OCI-LY1 (cell line): ENCODE data around the gene RGS7.

Experiments used
- H2AFZ ChIP-seq: fragments of 200-600 bp; sonication (generic), shearing (Covaris generic); 2 replicates; pipeline ENCODE4 v1.6.0; 2014; ENCODE audit warnings: antibody characterized with exemption, mild to moderate bottlenecking, low read length
- H3F3A ChIP-seq: fragments of 200-600 bp; sonication (generic), shearing (Covaris generic); 2 replicates; pipeline ENCODE4 v1.6.0; 2014; ENCODE audit warnings: mild to moderate bottlenecking, antibody characterized with exemption, low read length, moderate library complexity; ENCODE audit not compliant: insufficient read depth
- H3K27ac ChIP-seq: fragments of 200-600 bp; sonication (generic); 2 replicates; pipeline ENCODE4 v1.5.1; 2014; ENCODE audit warnings: low read length, mixed run types, mild to moderate bottlenecking, low read depth; ENCODE audit not compliant: poor library complexity, severe bottlenecking
- H3K27me3 ChIP-seq: fragments of 200-600 bp; sonication (generic); 2 replicates; pipeline ENCODE4 v1.6.0; 2014; ENCODE audit warnings: antibody characterized with exemption, mild to moderate bottlenecking, low read length, moderate library complexity; ENCODE audit not compliant: insufficient read depth
- H3K36me3 ChIP-seq: fragments of 200-600 bp; sonication (generic); 2 replicates; pipeline ENCODE4 v1.6.1; 2014; ENCODE audit warnings: mild to moderate bottlenecking, antibody characterized with exemption, low read length, moderate library complexity, mixed read lengths; ENCODE audit not compliant: insufficient read depth
- H3K4me1 ChIP-seq: fragments of 200-600 bp; sonication (generic); 2 replicates; pipeline ENCODE4 v1.5.1; 2014; ENCODE audit warnings: mild to moderate bottlenecking, low read length, moderate library complexity; ENCODE audit not compliant: insufficient read depth, severe bottlenecking
- H3K4me2 ChIP-seq: fragments of 200-600 bp; sonication (generic), shearing (Covaris generic); 2 replicates; pipeline ENCODE4 v1.6.1; 2014; ENCODE audit warnings: low read length
- H3K4me3 ChIP-seq: fragments of 200-600 bp; sonication (generic); 2 replicates; pipeline ENCODE4 v1.5.1; 2014; ENCODE audit warnings: low read length, low read depth, mild to moderate bottlenecking, mixed read lengths; ENCODE audit not compliant: poor library complexity, severe bottlenecking
- H3K79me2 ChIP-seq: fragments of 200-600 bp; shearing (Covaris generic); 2 replicates; pipeline ENCODE4 v1.6.1; 2016; ENCODE audit warnings: mixed run types, low read length, mixed read lengths; ENCODE audit not compliant: insufficient read depth
- H3K9ac ChIP-seq: fragments of 200-600 bp; sonication (generic), shearing (Covaris generic); 2 replicates; pipeline ENCODE4 v1.6.1; 2014; ENCODE audit warnings: mild to moderate bottlenecking, low read length, mixed read lengths
- H3K9me2 ChIP-seq: fragments of 200-600 bp; sonication (generic), shearing (Covaris generic); 2 replicates; pipeline ENCODE4 v1.6.1; 2014; ENCODE audit warnings: low read depth, mild to moderate bottlenecking, low read length, mixed read lengths
- H3K9me3 ChIP-seq: fragments of 200-600 bp; shearing (Covaris generic); 2 replicates; pipeline ENCODE4 v1.6.1; 2014; ENCODE audit warnings: low read length, mixed read lengths
- H4K20me1 ChIP-seq: fragments of 200-600 bp; sonication (generic), shearing (Covaris generic); 2 replicates; pipeline ENCODE4 v1.6.0; 2016; ENCODE audit warnings: mild to moderate bottlenecking, low read length; ENCODE audit not compliant: insufficient read depth
- EZH2 ChIP-seq: fragments of 200-600 bp; sonication (generic), shearing (Covaris generic); IDR thresholded peaks from 2 replicates; pipeline ENCODE4 v1.8.0; 2017; ENCODE audit warnings: borderline replicate concordance, mixed run types, mild to moderate bottlenecking, antibody characterized with exemption, low read length, moderate library complexity, mixed read lengths
- TF ChIP-seq, protein P1 (sequence below): fragments of 200-600 bp; sonication (generic), shearing (Covaris generic); IDR thresholded peaks from 2 replicates; pipeline ENCODE4 v1.5.1; 2017; ENCODE audit warnings: mild to moderate bottlenecking, antibody characterized with exemption, low read length, moderate library complexity, mixed read lengths

Gene RGS7

GRCh38 chr1:241113557-241113956 lies 243.4 kb downstream of the RGS7 start:
- Histone ChIP-seq H3K9me3 (no peaks in the 10 kb centered on the region), H3K36me3 (no peaks in the 10 kb centered on the region), H3K4me3 (no peak overlapping the region), H3K9ac (no peak overlapping the region), H4K20me1 (no peaks in the 10 kb centered on the region), H3K4me1 (no peaks in the 10 kb centered on the region), H3F3A (no peaks in the 10 kb centered on the region), H3K79me2 (no peaks in the 10 kb centered on the region), H3K9me2 (no peaks in the 10 kb centered on the region), H2AFZ (no peak overlapping the region), H3K27ac (no peak overlapping the region), H3K4me2 (no peak overlapping the region), H3K27me3 (no peaks in the 10 kb centered on the region)
- TF ChIP-seq, protein P1, sequence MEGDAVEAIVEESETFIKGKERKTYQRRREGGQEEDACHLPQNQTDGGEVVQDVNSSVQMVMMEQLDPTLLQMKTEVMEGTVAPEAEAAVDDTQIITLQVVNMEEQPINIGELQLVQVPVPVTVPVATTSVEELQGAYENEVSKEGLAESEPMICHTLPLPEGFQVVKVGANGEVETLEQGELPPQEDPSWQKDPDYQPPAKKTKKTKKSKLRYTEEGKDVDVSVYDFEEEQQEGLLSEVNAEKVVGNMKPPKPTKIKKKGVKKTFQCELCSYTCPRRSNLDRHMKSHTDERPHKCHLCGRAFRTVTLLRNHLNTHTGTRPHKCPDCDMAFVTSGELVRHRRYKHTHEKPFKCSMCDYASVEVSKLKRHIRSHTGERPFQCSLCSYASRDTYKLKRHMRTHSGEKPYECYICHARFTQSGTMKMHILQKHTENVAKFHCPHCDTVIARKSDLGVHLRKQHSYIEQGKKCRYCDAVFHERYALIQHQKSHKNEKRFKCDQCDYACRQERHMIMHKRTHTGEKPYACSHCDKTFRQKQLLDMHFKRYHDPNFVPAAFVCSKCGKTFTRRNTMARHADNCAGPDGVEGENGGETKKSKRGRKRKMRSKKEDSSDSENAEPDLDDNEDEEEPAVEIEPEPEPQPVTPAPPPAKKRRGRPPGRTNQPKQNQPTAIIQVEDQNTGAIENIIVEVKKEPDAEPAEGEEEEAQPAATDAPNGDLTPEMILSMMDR = no peak
- TF ChIP-seq EZH2 = no peak

DNA sequence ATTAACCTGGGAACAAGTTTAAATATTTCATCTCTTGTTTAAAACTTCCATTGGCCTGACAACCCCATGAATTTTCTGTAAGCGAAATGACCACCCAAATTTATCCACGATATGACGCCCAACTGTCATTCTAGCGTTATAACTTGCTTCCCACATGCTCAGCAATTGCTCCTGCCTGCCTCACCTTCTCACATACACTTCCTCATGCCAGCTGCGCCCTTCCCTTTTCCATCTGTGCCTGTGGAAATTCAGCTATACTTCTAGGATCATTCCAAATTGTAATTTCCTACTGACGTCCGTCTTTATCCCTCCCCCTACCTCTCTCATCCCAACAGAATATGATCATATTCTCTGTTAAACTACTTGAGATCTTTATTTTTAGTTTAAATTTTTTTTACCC lies 248.0 kb downstream of the RGS7 start:
- Histone ChIP-seq H3K4me2 (no peak overlapping the region), H2AFZ (no peak overlapping the region), H3K9me3 (no peaks in the 10 kb centered on the region), H3K36me3 (no peaks in the 10 kb centered on the region), H3K9ac (no peak overlapping the region), H4K20me1 (no peaks in the 10 kb centered on the region), H3K27me3 (no peaks in the 10 kb centered on the region), H3K27ac (no peak overlapping the region), H3K9me2 (no peaks in the 10 kb centered on the region), H3K4me1 (no peaks in the 10 kb centered on the region), H3F3A (no peaks in the 10 kb centered on the region), H3K4me3 (no peak overlapping the region), H3K79me2 (no peaks in the 10 kb centered on the region)
- TF ChIP-seq, protein P1 = no peak
- no peak for TF ChIP-seq EZH2

GRCh38 chr1:241105147-241105546 lies 251.9 kb downstream of the RGS7 start:
- Histone ChIP-seq H3F3A (no peaks in the 10 kb centered on the region), H3K4me1 (no peaks in the 10 kb centered on the region), H3K79me2 (no peaks in the 10 kb centered on the region), H3K27me3 (no peaks in the 10 kb centered on the region), H3K9ac (no peak overlapping the region), H3K9me2 (no peaks in the 10 kb centered on the region), H3K9me3 (no peaks in the 10 kb centered on the region), H3K27ac (no peak overlapping the region), H3K36me3 (no peaks in the 10 kb centered on the region), H3K4me2 (no peak overlapping the region), H2AFZ (no peak overlapping the region), H4K20me1 (no peaks in the 10 kb centered on the region), H3K4me3 (no peak overlapping the region)
- TF ChIP-seq, protein P1 = no peak
- no peak for TF ChIP-seq EZH2
